Neutrophil (primary cell): ENCODE measurements around the gene PURB.
"Not testable (repeated sequence)": the region's sequence is repeated elsewhere in the genome, so short reads cannot be mapped to it uniquely, and the experiment has no call there.

Source experiments
- H3K27ac ChIP-seq: fragments of 200-600 bp; sonication (generic); 2 replicates; pipeline ENCODE4 v1.5.1; 2016; ENCODE audit warnings: mild to moderate bottlenecking, moderate library complexity
- H3K27me3 ChIP-seq: fragments of 200-600 bp; sonication (generic); 2 replicates; pipeline ENCODE4 v1.6.0; 2016; ENCODE audit warnings: mild to moderate bottlenecking
- H3K36me3 ChIP-seq: fragments of 200-600 bp; sonication (generic); 2 replicates; pipeline ENCODE4 v1.5.1; 2017
- H3K4me1 ChIP-seq, 2 experiments: fragments of 200-600 bp in 1 of 2; sonication (generic) in 1 of 2; 1 replicate in 1 of 2; 2 replicates in 1 of 2; pipeline versions ENCODE4 v1.5.1 to v1.6.1; 2013 to 2016; ENCODE audit warnings: low read depth in 1 of 2, low read length in 1 of 2, mild to moderate bottlenecking in 1 of 2, moderate library complexity in 1 of 2; ENCODE audit not compliant: control insufficient read depth in 1 of 2, insufficient read depth in 1 of 2
- H3K4me3 ChIP-seq, 2 experiments: fragments of 200-600 bp in 1 of 2; sonication (generic) in 1 of 2; 1 replicate in 1 of 2; 2 replicates in 1 of 2; pipeline ENCODE4 v1.5.1; 2013 to 2016; ENCODE audit warnings: low read depth in 1 of 2, low read length in 1 of 2, mild to moderate bottlenecking in 1 of 2, moderate library complexity in 1 of 2
- H3K9me3 ChIP-seq: fragments of 200-600 bp; sonication (generic); 2 replicates; pipeline ENCODE4 v1.5.1; 2016
- CTCF ChIP-seq: fragments of 200-600 bp; sonication (generic); IDR thresholded peaks from 2 replicates; pipeline ENCODE4 v1.5.1; 2016; ENCODE audit warnings: antibody characterized with exemption

Gene PURB

GRCh38 chr7:44875241-44875640 is 10.1 kb downstream of the PURB start:
- H3K36me3 ChIP-seq, result no peaks in the 10 kb centered on the region
- peaks cover 5 to 9% of the 10 kb centered on the region in 2 experiments for H3K4me1 ChIP-seq
- no peak for TF ChIP-seq CTCF
- no peak overlapping the region for H3K27ac ChIP-seq
- no peaks in the 10 kb centered on the region for H3K27me3 ChIP-seq
- H3K9me3 ChIP-seq, result no peaks in the 10 kb centered on the region
- no peak overlapping the region for H3K4me3 ChIP-seq

- no peaks in the 10 kb centered on the region for H3K27me3 ChIP-seq
- no peak overlapping the region for H3K27ac ChIP-seq
- H3K4me1 ChIP-seq, result no peaks in the 10 kb centered on the region
- no peak for TF ChIP-seq CTCF
- no peaks in the 10 kb centered on the region for H3K36me3 ChIP-seq
- H3K9me3 ChIP-seq, result no peaks in the 10 kb centered on the region
- H3K4me3 ChIP-seq, result no peak overlapping the region
These were observed 12.5 kb downstream of the PURB start for GRCh38 chr7:44872787-44873186.

- not testable (repeated sequence) for H3K27me3 ChIP-seq, H3K4me3 ChIP-seq, H3K36me3 ChIP-seq, H3K9me3 ChIP-seq, H3K4me1 ChIP-seq, H3K27ac ChIP-seq
These were observed 13.4 kb downstream of the PURB start for GRCh38 chr7:44871918-44872317.

GRCh38 chr7:44870780-44871179 is 14.6 kb downstream of the PURB start:
- H3K36me3 ChIP-seq, H3K4me1 ChIP-seq, H3K4me3 ChIP-seq, H3K27ac ChIP-seq, H3K9me3 ChIP-seq, H3K27me3 ChIP-seq: not testable (repeated sequence)

- H3K36me3 ChIP-seq, H3K9me3 ChIP-seq, H3K27me3 ChIP-seq, H3K4me1 ChIP-seq, H3K27ac ChIP-seq, H3K4me3 ChIP-seq: not testable (repeated sequence)
These were observed 15.0 kb downstream of the PURB start for GRCh38 chr7:44870336-44870735.

- H3K27ac ChIP-seq, result no peak overlapping the region
- no peaks in the 10 kb centered on the region for H3K36me3 ChIP-seq
- TF ChIP-seq CTCF, result no peak
- no peak overlapping the region for H3K4me3 ChIP-seq
- no peaks in the 10 kb centered on the region for H3K4me1 ChIP-seq
- H3K27me3 ChIP-seq, result peaks cover 12% of the 10 kb centered on the region
- no peaks in the 10 kb centered on the region for H3K9me3 ChIP-seq
These were observed 18.0 kb downstream of the PURB start for GRCh38 chr7:44867073-44867995.

- not testable (repeated sequence) for H3K9me3 ChIP-seq, H3K27ac ChIP-seq, H3K36me3 ChIP-seq, H3K4me3 ChIP-seq, H3K4me1 ChIP-seq
- H3K27me3 ChIP-seq, result peaks cover 28% of the 10 kb centered on the region
These were observed 23.4 kb downstream of the PURB start for GRCh38 chr7:44861949-44862348.
